NCI-H2227 (cell line): ENCODE results near the gene IMMP2L.
A peak's percentile ranks its signal among the peaks of the same experiment; 100 is the strongest.

Experiments used
- DNase-seq: peaks from one replicate; lab custom pipeline; 2025; ENCODE audit not compliant: unreplicated experiment; lab: John Stamatoyannopoulos, UW

Gene IMMP2L

DNA sequence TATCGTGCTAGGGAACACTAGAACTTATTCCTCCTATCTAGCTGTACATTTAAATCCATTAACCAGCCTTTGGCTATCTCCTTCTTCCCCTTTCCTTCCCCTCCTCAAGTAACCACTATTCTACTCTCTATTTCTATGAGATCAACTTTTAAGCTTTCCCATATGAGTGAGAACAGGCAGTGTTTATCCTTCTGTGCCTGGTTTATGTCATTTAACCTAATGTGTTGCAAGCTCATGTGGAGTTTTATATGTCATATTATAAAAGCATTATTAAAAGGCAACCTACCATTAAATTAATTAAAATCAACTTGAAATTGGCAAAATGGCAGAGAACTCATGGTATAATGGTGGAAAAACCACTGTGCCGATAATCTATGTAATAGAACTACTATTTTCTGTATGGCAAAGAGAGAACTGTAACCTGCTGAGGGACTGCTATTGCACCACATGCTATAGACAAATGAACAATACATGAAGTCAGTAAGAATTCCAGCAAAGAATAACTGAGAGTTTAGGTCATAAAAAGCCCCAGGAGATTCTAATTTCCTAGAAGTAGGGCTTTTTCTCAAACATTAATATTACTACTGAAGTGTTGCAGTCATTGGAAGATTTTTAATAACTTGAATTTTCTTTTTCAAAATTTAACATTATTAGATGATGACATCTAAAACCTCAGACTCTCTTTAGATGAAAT, 389.6 kb downstream of the IMMP2L start:
- no peak for DNase-seq

DNA sequence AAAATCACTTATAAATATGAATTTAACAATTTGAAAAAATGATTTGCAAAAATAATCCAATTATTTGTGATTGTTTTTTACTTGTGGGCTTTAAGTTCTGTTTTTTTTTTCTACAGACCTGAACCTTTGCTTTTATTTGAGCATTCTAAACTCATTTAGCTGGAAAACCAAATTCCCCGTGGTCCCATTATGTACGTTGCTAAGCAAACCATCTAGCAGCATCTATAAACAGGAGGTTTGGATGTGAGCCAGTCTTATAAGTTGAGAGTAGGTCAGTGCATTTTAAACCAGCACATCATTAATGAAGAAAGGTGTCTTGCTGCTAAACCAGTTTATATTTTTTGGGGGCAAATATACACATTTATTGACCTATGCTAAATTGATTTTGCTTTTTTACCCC, 394.1 kb downstream of the IMMP2L start:
- DNase-seq = peak; percentile 68

DNA sequence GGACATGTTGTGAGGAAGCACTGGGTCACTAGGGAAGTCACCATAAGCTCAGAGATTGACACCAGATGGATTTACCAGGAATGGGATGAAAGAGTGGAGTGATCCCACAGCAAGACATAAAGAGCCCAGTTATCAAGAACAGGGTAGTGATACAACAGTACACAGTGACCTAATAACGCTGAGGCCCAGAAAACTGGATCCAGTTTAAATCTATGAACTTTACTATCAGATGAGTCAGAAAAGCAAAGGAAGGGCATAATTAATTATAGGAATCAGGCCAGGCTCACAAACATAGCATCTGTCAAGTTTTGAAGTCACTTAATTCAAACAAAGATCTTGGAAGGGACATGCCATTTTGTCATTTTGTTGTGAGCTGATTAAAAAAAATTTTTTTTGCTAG, 397.9 kb downstream of the IMMP2L start:
- DNase-seq = no peak

DNA sequence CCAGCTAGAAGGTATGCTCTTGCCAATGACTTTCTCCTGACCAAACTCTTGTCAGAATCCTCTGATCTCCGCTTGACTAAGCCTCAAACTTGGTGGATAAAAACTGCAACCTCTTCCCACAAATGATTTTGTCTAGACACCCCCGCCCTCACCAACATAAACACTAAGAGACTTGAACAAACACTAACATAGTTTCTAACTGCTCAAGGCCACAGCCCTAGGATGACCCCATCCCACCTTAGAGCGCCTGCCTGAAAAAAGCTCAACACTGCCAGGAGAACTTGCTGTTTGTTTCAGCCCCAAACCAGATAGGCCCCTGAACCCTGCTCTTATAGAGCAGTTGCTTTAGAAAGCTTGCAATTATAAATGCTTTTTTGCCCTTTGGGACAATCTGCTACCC, 399.6 kb downstream of the IMMP2L start:
- no peak for DNase-seq

DNA sequence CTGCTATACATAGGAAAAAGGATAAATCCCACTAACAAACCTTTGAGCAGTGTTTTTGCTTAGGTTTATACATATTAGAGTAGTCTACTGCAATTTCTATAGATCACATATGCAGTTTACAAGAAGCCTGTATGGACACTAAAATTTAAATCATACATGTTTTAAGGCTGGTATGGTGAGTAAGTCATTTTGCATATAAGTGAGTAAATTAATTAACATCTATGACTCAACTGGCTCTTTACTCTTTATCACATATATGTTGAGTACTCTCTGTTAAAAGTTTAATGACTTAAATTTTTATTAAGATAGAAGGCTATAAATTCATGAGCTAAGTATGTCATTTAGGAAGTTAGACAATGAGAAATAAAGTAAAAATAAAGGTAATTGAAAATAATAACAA, 402.0 kb downstream of the IMMP2L start:
- DNase-seq = no peak

GRCh38 chr7:111159426-111159825, 402.9 kb downstream of the IMMP2L start:
- no peak for DNase-seq

GRCh38 chr7:111150709-111151108, 411.6 kb downstream of the IMMP2L start:
- no peak for DNase-seq

DNA sequence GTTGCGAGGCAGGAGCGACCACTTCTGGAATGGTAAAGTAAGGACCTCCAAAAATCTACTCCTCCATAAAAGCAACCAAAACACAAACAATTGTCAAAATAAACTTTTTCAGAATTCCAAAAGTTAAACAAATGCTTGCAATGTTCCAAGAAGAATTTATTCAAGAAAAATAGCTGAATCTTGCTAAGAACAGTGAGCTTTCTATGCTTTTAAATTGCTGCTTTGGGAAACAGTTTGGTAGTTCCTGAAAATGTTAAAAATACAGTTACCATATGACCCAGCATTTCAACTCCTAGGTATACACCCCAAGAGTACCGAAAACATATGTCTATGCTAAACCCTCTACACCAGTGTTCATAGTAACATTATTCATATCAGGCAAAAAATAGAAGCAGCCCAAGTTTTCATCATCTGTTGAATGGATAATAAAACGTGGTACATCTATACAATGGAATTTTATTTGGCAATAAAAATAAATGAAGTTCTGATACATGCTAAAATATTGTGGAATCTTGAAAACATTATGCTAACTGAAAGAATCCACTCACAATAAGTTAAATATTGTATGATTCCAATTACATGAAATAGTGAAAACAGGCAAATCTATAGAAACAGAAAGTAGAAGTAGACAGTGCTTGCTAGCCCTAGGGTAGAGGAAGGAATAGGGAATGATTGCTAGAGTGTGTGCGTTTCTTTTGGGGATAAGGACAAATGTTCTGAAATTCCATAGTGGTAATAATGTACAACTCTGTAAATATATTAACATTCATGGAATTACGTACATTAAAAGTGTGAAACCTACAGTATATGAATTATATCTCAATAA, 414.4 kb downstream of the IMMP2L start:
- DNase-seq = no peak

GRCh38 chr7:111146136-111146535, 416.2 kb downstream of the IMMP2L start:
- DNase-seq = no peak

- no peak for DNase-seq
Observed at GRCh38 chr7:111145472-111145871, 416.8 kb downstream of the IMMP2L start.

DNA sequence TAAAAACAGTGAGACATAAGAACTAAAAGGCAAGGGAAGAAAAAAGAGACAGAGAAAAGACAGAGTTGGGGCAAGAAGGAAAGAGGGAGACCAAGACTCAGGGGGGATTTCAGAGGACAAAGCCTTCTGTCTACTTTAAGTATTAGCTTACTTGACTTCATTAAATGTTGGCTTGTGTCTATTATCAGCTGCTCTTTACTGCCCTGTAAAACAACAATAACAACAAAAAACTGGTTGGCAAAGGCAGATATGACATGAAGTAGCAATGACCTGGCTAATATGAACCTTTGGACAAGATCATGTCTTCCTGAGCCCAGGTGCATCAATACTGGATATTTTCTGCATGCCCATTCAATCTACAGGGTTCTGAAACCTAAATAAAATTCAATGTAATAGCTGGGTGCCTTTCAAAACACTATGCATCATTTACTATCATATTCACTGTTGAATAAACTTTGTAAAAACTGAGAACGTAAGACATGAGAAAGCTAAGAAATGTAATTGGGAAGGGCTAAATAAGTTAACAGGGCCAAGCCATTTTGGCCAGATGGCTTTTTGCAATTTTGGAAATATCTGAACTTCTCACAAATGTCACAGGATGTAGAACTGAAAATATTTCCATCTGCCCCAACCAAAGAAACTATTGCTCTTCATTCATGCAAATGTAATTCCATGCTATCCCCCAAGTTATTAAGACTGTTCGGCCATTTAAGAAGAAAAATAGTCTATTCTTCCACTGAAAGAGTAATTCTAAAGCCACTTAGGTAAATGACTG, 422.0 kb downstream of the IMMP2L start:
- DNase-seq = no peak

GRCh38 chr7:111138586-111138985, 423.7 kb downstream of the IMMP2L start:
- DNase-seq = no peak

DNA sequence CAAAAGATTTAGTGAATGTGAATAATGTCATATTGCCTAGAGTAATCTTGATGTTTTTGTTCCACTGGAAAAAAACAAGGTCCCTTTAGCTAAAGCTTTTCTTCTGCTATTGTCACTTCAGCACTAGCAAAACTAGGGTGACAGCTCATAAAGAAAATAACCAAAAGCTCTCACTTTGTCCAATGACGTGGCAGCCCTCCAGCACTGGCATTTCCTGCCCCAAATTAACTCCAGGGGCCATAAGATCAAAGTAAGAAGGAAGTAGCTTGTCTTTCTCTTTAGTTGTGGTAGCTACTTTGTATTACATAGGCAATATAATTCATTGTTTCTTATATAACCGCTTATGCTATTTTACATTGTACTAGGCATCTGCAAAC, 424.1 kb downstream of the IMMP2L start:
- no peak for DNase-seq

GRCh38 chr7:111137296-111138192, 424.7 kb downstream of the IMMP2L start:
- DNase-seq = no peak

GRCh38 chr7:111132833-111133232, 429.5 kb downstream of the IMMP2L start:
- DNase-seq = no peak

DNA sequence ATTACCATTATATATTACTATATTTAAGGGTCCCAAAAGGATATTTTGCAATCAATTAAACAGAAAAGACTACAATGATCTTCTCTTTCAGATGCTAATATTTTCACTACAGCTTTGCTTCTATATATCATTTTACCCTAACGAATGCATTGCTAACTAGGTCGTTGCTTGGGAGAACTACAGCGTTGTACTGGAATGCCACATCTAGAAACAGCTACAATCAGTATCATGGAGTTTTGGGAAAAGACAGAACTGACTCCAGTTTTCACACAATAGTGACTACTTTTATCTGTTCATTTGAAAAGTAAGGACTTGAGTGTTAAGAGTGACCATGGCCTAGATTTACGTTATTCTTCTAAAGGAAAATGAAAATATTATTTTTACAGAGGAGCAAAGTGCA, 432.9 kb downstream of the IMMP2L start:
- DNase-seq = no peak

GRCh38 chr7:111126987-111127386, 435.3 kb downstream of the IMMP2L start:
- no peak for DNase-seq

DNA sequence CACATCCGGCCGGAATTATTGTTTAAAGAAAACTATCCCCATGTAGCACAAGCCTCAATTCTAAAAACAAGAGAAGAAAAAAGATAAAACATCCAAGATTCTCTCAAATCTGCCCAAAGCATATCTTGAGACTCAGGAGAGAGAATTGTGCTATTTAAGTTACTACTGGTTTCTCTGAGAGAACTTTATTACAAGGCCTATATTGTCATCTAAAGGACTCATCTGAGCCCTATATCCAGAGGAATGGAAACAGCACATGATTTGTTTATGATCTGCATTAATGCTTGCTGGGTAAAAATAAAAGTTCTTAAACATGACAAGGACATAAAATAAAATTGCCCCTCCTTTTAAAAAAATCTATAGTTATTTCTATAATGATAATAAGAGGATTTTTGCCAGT, 446.3 kb downstream of the IMMP2L start:
- DNase-seq = no peak

DNA sequence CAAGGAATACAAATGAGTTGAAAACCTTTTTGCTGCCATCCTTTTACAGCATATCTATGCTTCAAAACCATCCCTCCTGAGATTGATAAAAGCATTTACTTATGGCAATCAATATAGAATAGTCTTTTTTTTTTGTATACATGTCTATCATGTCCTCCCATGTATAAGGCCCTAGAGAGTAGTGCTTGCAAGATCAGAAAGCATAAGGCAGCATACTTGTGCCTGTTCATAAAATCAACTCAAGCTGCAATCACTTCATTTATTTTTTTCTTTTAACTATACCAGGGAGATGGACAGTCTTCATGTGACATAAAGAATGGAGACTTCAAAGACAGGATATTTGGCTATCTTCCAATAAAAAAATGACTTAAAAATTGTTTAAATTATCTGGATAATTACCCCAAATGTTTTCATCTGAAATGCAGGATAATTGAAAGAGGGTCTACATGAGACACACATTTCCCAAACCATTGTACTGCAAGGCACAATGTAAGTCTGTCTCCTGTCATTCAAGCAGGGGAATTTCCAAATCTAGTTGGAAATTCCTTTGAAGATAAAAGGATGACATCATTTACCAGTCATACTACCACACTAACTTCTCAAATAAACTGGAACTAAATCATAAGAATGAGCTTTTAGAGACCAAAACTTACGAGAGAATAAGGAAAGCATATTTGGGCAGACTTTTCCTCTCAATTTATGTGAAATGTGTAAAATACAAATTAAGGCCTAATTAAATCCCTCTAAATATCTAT, 448.9 kb downstream of the IMMP2L start:
- no peak for DNase-seq

DNA sequence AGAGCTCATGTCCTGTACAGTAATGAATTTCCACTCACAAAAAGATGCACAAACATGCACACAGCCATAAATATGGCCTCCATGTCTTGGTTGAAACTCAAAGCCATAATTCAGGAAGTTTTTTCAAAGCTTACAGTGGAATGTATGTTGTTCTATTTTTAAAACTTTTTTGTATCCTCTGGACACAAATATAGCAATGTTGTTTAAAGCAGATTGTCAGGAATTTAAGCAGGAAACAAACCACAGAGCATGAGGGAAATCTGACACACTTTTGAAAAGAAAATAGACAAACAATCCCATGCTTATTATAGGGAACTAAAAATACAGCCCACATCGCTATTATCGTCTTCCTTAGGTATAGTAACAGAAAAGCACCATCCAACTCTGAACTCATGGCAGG, 449.9 kb downstream of the IMMP2L start:
- DNase-seq = no peak
